Fibroblast of lung (primary cell): ENCODE measurements around the gene FBXO31. TPM values are rescaled to one million over a fixed set of nuclear protein-coding genes. Genes with fewer than 3 reads are reported as not detected.

Experiments used
- DNase-seq, 2 donors: peaks; one replicate each; pipeline versions ENCODE4 v3.0.0 to v3.0.0-alpha.2; 2010; ENCODE audit warnings: low read depth in 2 of 2
- H2AFZ ChIP-seq: 2 replicates; pipeline ENCODE4 v1.5.1; 2012; ENCODE audit warnings: low read length, control low read depth, inconsistent platforms
- H3K27ac ChIP-seq: 2 replicates; pipeline ENCODE4 v1.5.1; 2011; ENCODE audit warnings: low read length, control low read depth; ENCODE audit not compliant: insufficient read depth
- H3K27me3 ChIP-seq: 2 replicates; pipeline ENCODE4 v1.5.1; 2011; ENCODE audit warnings: mild to moderate bottlenecking, low read length; ENCODE audit not compliant: control insufficient read depth, insufficient read depth
- H3K36me3 ChIP-seq: 2 replicates; pipeline ENCODE4 v1.5.1; 2011; ENCODE audit warnings: low read length; ENCODE audit not compliant: control insufficient read depth, insufficient read depth
- H3K4me1 ChIP-seq: 2 replicates; pipeline ENCODE4 v1.5.1; 2011; ENCODE audit warnings: low read length; ENCODE audit not compliant: control insufficient read depth, insufficient read depth; ENCODE audit errors: extremely low read depth
- H3K4me2 ChIP-seq: 2 replicates; pipeline ENCODE4 v1.5.1; 2011; ENCODE audit warnings: low read length, control low read depth; ENCODE audit not compliant: insufficient read depth; ENCODE audit errors: extremely low read depth
- H3K4me3 ChIP-seq, 4 experiments: fragments of 200-600 bp in 1 of 4; sonication (generic) in 1 of 4; replicated peaks in 1 of 4; 2 replicates each; pipeline ENCODE4 v1.5.1; 2011 to 2016; ENCODE audit warnings: low read length in 4 of 4, low read depth in 3 of 4, mild to moderate bottlenecking in 3 of 4, control low read depth in 2 of 4, inconsistent platforms in 1 of 4, mixed read lengths in 1 of 4; ENCODE audit not compliant: insufficient read depth in 1 of 4; ENCODE audit errors: control extremely low read depth in 1 of 4
- H3K79me2 ChIP-seq: 2 replicates; pipeline ENCODE4 v1.5.1; 2012; ENCODE audit warnings: mild to moderate bottlenecking, low read length, inconsistent platforms; ENCODE audit not compliant: control insufficient read depth, insufficient read depth
- H3K9ac ChIP-seq: 2 replicates; pipeline ENCODE4 v1.5.1; 2011; ENCODE audit warnings: mild to moderate bottlenecking, low read length, control low read depth; ENCODE audit not compliant: insufficient read depth
- H3K9me3 ChIP-seq: 2 replicates; pipeline ENCODE4 v1.5.1; 2012; ENCODE audit warnings: low read depth, low read length; ENCODE audit not compliant: control insufficient read depth, insufficient read depth
- H4K20me1 ChIP-seq: 2 replicates; pipeline ENCODE4 v1.5.1; 2011; ENCODE audit warnings: low read length; ENCODE audit not compliant: control insufficient read depth, insufficient read depth; ENCODE audit errors: extremely low read depth
- CTCF ChIP-seq, 2 donors: IDR thresholded peaks in 1 of 2; conservative IDR thresholded peaks in 1 of 2; 1 replicate in 1 of 2; 2 replicates in 1 of 2; pipeline ENCODE4 v1.5.1; 2011 to 2012; ENCODE audit warnings: low read length in 2 of 2, control low read depth in 1 of 2, inconsistent platforms in 1 of 2, low read depth in 1 of 2, mild to moderate bottlenecking in 1 of 2
- EZH2 ChIP-seq: IDR thresholded peaks from 2 replicates; pipeline ENCODE4 v1.5.1; 2012; ENCODE audit warnings: low read length, control low read depth, mild to moderate bottlenecking; ENCODE audit errors: missing control alignments
- polyA plus RNA-seq, 2 donors: library from polyadenylated mRNA; depleted of rRNA in 1 of 2; stranded (reverse) in 1 of 2; unstranded in 1 of 2; fragments of >200 nt; gene quantifications; 2 replicates each; pipeline ENCODE4 v1.2.1, GENCODE V29; 2011 to 2012; ENCODE audit warnings: missing spikeins in 1 of 2
- total RNA-seq: library from RNA; depleted of rRNA; stranded (reverse); fragments of >200 nt; gene quantifications from 2 replicates; pipeline ENCODE4 v1.2.1, GENCODE V29; 2014

FBXO31 gene
- total and polyA plus RNA-seq, 2 donors (not counting 1 experiment from before 2014, with no cell fraction given), result 17.6 to 40.3 TPM

GRCh38 chr16:87361916-87362619, 21.5 kb downstream of the FBXO31 start:
- no peak for TF ChIP-seq EZH2
- no peak for TF ChIP-seq CTCF (conservative IDR thresholded peaks at IDR 0.05 in 1 of 2, IDR thresholded peaks at IDR 0.05 in 1 of 2; ENCODE audit: low read depth in 1 of 2, low read length in 2 of 2)
- Histone ChIP-seq H3K36me3 (peaks cover 10% of the 10 kb centered on the region), H2AFZ (no peak overlapping the region), H3K27me3 (no peaks in the 10 kb centered on the region), H4K20me1 (no peaks in the 10 kb centered on the region), H3K27ac (no peak overlapping the region), H3K9me3 (no peaks in the 10 kb centered on the region), H3K79me2 (peaks cover 15% of the 10 kb centered on the region), H3K4me1 (peaks cover 7% of the 10 kb centered on the region), H3K4me2 (no peak overlapping the region), H3K9ac (no peak overlapping the region), H3K4me3 (no peak overlapping the region)
- DNase-seq, result peak in 1 of 2 donors; percentile 25

DNA sequence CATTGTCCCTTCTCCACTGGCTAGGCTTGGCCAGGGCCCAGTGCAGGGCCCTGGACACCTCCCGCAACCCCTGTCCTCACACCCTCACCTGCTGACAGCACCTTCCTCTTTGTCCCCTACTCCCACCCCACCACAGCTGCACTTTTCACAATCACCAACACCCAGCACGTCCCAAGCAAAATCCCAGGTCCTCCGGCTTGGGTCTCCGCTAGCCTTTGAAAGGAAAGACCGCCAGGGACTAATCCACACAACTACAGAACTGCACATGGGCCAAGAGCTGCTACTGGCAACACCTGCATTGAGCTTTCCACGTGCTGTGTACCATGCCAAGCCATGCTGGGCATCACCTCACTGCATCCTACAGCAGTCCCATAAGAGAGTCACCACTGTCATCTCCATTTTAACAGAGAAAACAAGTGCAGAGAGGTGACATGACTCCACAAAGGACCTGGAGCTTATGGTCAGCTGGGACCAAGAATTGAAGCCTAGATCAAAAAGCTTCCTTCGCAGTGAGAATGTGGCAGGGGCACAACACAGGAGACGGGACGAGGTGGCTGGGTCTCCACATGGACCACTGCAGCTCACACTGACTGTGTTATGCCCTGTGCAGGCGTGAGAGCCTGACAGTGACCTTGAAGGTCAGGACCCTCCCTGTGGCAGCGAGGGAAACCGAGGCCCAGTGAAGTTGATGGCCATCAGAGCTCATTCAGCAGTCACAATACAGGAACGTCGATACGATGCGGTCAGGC, 22.5 kb downstream of the FBXO31 start:
- H3K9me3 ChIP-seq, result no peaks in the 10 kb centered on the region
- no peak overlapping the region for H3K4me2 ChIP-seq
- peaks cover 10% of the 10 kb centered on the region for H3K36me3 ChIP-seq
- H3K4me3 ChIP-seq, result no peak overlapping the region
- H3K4me1 ChIP-seq, result peaks cover 7% of the 10 kb centered on the region
- no peak overlapping the region for H3K27ac ChIP-seq
- no peak for TF ChIP-seq EZH2
- no peak for TF ChIP-seq CTCF (conservative IDR thresholded peaks at IDR 0.05 in 1 of 2, IDR thresholded peaks at IDR 0.05 in 1 of 2; ENCODE audit: low read depth in 1 of 2, low read length in 2 of 2)
- peaks cover 15% of the 10 kb centered on the region for H3K79me2 ChIP-seq
- no peak for DNase-seq
- H4K20me1 ChIP-seq, result no peaks in the 10 kb centered on the region
- H3K27me3 ChIP-seq, result no peaks in the 10 kb centered on the region
- no peak overlapping the region for H3K9ac ChIP-seq
- H2AFZ ChIP-seq, result no peak overlapping the region

- Histone ChIP-seq H3K9ac (no peak overlapping the region), H3K27me3 (no peaks in the 10 kb centered on the region), H2AFZ (no peak overlapping the region), H4K20me1 (no peaks in the 10 kb centered on the region), H3K36me3 (peaks cover 10% of the 10 kb centered on the region), H3K79me2 (peaks cover 11% of the 10 kb centered on the region), H3K9me3 (no peaks in the 10 kb centered on the region), H3K27ac (no peak overlapping the region), H3K4me3 (no peak overlapping the region), H3K4me1 (peaks cover 3% of the 10 kb centered on the region), H3K4me2 (no peak overlapping the region)
- no peak for DNase-seq
- TF ChIP-seq EZH2 (no peak), CTCF (conservative IDR thresholded peaks at IDR 0.05 in 1 of 2, IDR thresholded peaks at IDR 0.05 in 1 of 2; ENCODE audit: low read depth in 1 of 2, low read length in 2 of 2) (no peak)
Observed at GRCh38 chr16:87359121-87359520, 24.5 kb downstream of the FBXO31 start.
